Inferior parietal cortex (tissue), 1 donor: ENCODE measurements around the gene SMIM36.
"Not testable (repeated sequence)": the region's sequence is repeated elsewhere in the genome, so short reads cannot be mapped to it uniquely, and the experiment has no call there.

ENCODE experiments used
- DNase-seq: peaks from one replicate; pipeline ENCODE4 v3.0.0-alpha.2; 2016; ENCODE audit errors: extremely low spot score

The SMIM36 gene

DNA sequence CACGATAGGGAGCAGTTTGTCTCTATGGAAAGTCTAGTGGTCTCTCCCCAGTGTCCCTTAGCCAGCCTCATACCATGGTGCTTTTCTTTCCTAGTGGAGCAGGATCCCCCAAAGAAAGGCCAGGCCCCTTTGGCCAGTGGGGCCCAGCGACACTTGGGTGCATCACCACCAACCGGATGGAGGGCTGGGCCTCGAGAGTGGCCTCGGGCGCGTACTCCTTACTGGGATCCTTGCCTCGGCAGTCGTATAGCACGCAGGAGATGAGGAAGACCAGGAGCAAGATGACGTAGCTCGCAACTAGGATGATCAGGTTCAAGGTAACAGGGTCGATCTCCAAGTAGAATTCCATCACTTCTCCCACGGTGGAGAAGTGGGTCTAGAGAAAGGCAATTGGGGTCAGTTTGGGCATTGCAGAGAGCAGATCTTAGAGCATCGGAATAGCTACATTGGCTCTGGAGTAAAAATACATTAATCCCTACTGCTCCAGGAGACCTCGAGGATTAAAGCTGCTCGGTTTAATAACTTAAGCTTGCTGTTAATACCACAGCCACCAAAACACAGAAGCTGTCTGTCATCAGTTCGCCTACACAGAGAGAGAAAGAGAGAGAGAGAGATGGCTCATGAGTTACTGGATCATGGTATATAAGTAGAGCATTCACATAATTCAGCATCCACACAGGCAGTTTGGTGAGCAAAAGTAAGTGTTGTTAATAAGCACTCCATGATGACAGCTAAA lies at the start of gene SMIM36:
SMIM36 (minus strand) TSS at position 467 of the 736 bp plus-strand sequence.
- no peak for DNase-seq

DNA sequence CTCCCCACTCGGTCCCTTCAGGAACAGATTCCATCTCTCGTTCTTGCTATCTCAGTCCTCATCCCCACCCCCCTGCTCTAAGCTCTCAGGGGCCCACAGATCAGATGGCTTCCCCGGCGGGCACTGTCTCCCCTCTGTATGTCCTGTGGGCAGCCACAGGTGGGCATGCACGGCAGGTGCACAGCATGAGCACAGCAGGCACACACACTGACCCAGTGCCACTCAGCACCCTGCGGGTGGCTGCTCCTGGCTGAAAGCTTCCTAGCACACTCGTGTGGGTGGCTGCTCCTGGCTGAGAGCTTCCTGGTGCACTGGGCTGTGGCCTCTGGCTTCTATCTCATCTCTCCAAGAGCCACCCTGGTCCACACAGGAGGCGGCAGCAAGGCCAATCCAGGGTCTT lies 44.5 kb upstream of the SMIM36 start:
- DNase-seq = no peak

GRCh38 chr17:55549140-55549539 lies 37.9 kb upstream of the SMIM36 start:
- DNase-seq = no peak

DNA sequence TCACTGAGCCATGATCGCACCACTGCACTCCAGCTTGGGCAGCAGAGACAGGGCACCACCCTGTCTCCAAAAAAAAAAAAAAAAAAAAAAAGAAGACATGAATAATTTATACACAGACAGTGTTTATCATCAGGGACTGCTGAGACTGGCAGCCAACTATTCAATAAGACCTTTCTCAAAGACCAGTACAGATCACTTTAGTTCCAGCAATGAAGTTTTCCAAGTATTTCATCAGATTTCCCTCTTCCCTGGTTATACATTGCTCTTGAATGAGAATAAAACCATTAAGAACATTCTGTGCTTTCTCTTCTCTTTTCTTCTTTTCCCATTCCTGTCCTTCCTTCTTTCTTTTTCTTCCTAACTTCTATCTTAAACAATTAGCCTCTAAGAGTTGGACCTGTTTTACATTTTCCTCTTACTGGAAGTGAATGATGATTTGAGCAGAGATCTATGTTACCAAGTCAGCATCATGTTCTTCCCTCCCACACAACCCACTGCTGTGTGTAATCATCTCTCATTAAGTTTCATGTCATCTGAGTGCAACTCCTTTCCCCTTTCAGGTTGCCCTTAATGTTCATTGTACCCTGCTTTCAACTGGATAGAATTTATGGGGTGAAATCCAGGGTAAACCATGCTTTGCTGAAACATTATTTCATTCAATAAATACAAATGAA lies 35.9 kb upstream of the SMIM36 start:
- no peak for DNase-seq

- no peak for DNase-seq
Observed at GRCh38 chr17:55546481-55546880, 35.2 kb upstream of the SMIM36 start.

DNA sequence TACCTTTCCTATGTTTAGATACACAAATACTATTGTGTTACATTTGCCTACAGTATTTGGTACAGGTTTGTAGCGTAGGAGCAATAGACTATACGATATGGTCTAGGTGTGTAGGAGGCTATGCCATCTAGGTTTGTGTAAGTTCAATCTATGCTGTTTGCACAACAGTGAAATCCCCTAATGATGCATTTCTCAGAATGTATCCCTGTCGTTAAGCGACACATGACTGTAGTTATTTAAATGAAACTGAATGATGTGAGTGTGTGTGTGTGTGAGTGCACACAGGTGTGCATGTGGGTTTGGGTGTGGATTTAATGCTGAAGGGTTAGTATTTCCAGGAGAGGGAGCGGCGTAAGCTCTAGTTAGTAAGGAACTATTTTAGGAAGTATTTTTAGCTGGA lies 34.6 kb upstream of the SMIM36 start:
- DNase-seq = no peak

GRCh38 chr17:55543709-55544108 lies 32.5 kb upstream of the SMIM36 start:
- DNase-seq = no peak

DNA sequence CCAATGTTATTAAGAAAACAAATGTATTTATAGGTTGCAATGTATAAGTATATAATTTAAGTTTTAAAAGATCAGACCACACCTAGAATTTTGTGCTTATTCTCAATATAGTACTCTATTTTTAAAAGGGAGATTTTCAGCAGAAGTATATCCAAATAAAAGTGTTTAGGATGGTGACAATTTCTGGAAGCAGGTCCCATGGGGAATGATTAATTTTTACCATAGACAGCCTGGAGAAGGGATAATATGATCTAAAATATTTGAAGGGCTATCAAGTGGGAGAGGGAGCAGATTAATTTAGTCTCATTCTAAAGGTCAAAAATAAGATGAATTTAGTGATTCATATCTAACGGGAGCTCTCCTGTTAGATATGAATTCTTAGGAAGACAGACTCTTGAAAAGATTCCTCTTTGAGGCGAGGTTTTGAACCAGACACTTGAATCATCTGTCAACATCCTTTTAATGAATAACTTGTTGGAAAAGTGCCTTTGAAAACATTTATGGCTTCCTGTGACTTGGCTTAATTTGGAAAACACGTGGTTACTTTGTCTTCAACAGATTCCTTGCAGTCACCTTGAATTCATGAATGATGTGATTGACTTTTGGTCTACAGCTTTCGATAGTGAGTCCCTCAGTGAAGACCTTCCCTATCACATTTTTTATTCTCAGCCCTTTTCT lies 29.3 kb upstream of the SMIM36 start:
- DNase-seq = no peak

GRCh38 chr17:55536205-55536604 lies 25.0 kb upstream of the SMIM36 start:
- no peak for DNase-seq

DNA sequence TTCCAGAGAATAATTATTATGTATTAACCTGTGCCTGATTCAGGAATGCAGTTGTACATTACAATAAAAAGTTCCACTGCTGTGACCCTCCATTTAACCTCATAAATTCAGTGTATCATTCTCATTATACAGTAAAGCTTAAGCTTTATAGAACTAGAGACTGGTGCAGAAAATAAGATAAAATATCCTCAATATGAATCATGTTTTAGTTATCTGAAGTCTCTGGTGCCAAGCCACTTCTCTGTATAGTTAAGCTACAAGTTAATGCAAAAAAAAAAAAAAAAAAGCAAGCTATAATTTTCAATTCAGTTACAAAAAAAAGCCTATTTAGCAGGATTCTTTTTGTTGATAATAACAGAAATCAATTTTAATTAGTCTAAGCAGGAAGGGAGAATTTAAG lies 22.4 kb upstream of the SMIM36 start:
- DNase-seq = no peak

GRCh38 chr17:55532670-55533069 lies 21.4 kb upstream of the SMIM36 start:
- DNase-seq = no peak

DNA sequence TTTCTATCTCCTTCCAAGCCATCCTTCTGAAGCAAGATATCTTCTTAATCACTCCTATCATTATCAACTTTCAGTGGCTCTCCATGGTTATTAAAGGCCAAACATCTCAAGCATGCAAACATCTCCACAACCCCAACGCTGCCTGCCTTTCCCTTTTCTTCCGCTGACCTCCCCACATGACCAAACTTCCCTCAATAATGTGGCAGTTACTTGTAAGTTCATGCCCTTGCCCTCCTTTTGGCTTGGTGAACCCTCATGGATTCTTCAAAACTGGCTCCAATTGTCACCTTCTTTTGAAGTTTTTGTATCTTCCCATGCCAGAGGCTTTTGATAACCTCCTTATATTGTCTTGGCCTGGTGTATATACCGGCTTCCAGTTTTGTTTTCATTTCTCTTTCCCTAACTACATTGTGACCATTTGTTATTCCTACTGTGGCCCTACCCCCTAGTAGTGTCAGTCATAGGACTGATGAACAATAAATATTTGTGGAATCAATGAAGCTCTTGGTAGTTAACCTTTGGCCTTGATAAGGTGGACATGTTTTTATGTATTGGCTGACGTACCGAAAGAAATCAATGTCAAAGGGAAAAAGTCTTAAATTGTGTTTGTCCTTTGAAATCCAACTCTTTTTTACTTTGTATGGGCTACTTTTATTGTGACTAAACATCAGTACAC lies 19.9 kb upstream of the SMIM36 start:
- DNase-seq = no peak

DNA sequence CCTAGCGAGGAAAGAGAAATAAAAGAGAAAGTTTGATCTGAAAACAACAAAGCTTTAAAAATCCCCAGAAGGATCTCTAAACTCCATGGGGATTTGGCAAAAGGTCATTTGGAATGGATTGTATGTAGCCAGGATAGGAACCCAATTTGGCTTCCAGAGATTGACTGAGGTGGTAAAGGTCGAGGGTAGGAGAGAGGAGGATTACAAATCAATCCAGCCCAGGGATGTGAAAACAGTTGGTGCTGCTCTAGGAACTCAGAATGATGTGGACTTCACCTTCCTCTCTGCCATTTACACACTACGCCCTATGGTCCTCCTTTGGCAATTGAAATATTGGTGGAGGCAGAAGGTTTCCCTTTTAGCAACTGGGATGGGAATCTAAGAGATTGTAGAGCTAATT lies 18.8 kb upstream of the SMIM36 start:
- no peak for DNase-seq

DNA sequence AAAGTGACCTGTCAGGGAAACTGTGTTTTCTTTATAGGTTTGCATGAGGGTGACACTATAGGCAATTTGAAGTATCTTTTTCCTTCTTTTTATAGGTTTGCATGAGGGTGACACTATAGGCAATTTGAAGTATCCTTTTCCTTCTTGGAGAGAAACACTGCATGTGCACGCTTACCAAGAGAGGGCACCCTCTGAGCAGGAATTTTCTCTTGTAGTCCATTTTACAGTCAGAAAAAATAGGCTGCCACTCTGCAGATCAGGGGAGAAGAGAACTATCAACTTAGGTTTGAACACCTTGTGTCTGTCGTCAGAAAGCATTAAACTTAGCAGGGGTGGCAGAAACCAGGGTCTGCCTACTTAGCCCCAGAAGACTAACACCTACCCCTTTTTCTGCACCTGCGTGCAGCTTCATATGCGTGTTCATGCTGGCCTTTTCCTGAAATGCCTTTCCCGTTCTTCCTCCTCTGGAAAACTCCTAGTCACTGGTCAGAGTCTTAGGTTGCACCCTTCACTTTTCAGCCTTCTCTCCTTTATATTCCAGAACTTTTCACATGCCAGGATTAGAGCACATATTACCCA lies 16.4 kb upstream of the SMIM36 start:
- DNase-seq = peak; percentile 67

- DNase-seq = no peak
Observed at GRCh38 chr17:55524440-55525220, 13.4 kb upstream of the SMIM36 start.

DNA sequence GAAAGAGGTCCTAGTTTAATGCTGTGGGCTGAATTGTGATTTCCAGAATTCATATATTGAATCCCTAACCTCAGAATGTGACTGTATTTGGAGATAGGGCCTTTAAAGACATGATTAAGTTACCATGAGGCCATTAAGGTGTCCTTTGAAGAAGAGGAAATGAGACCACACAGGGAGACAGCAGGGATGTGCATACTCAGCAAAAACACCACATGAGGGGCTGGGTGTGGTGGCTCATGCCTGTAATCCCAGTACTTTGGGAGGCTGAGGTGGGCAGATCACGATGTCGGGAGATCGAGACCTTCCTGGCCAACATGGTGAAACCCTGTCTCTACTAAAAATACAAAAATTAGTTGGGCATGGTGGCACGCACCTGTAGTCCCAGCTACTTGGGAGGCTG lies 11.8 kb upstream of the SMIM36 start:
- DNase-seq = not testable (repeated sequence)

DNA sequence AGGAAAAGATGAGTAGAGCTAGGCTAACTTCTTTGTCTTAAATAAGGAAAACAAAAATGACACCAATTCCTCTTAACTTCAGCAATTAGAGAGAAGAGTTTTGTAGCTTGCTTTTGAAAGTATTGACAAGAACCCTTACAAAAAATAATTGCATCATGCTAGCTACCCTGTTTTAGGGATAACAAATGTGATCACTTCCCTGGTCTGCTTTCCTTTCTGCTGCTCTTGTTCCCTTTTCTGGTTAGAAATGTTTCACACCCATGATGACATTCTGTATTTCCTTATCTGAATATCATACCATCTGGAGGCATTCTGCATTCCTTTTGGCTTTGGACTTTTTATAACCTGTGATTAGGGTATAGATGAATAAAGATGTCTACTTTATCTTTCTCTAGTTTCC lies 9.9 kb upstream of the SMIM36 start:
- no peak for DNase-seq

DNA sequence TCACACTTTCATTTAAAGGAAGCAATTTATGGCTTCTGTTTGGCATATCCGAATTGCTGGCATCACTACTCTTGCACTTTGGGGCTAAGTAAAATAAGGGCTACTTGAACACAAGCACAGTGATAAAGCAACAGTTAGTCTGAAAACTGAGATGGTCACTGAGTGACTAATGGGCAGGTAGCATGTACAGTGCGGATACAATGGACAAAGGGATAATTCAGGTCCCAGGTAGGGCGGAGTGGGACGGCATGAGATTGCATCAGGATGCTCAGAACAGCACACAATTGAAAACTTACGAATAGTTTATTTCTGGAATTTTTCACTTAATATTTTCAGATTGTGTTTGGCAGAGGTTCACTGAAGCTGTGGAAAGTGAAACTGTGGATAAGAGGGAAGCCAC lies 9.2 kb upstream of the SMIM36 start:
- no peak for DNase-seq

DNA sequence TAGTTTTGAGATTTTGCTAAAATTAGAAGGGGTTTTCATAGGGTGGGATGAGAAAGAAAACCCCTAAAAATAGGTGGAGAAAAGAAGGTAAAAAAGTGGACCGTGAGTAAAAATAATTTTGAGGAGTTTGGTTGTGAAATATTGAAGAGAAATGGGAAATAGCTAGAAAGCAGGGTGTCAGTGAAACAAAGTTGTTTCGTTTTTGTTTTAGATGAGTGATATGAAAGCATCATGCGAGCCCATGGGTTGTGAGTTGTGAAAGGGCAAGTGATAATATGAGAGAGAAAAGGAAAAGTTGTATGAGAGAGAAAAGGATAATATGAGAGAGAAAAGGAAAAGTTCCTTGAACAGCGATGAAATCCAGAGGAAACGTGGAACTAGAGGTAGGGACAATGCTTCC lies 7.3 kb upstream of the SMIM36 start:
- no peak for DNase-seq

GRCh38 chr17:55513885-55514590 lies 2.8 kb upstream of the SMIM36 start:
- DNase-seq = peak; percentile 94

GRCh38 chr17:55507669-55508068 lies 3.6 kb downstream of the SMIM36 start:
- DNase-seq = not testable (repeated sequence)
